OCI-LY1 (cell line): ENCODE data around the gene TECTA.

Source experiments
- H2AFZ ChIP-seq: fragments of 200-600 bp; sonication (generic), shearing (Covaris generic); 2 replicates; pipeline ENCODE4 v1.6.0; 2014; ENCODE audit warnings: antibody characterized with exemption, mild to moderate bottlenecking, low read length
- H3F3A ChIP-seq: fragments of 200-600 bp; sonication (generic), shearing (Covaris generic); 2 replicates; pipeline ENCODE4 v1.6.0; 2014; ENCODE audit warnings: mild to moderate bottlenecking, antibody characterized with exemption, low read length, moderate library complexity; ENCODE audit not compliant: insufficient read depth
- H3K27ac ChIP-seq: fragments of 200-600 bp; sonication (generic); 2 replicates; pipeline ENCODE4 v1.5.1; 2014; ENCODE audit warnings: low read length, mixed run types, mild to moderate bottlenecking, low read depth; ENCODE audit not compliant: poor library complexity, severe bottlenecking
- H3K27me3 ChIP-seq: fragments of 200-600 bp; sonication (generic); 2 replicates; pipeline ENCODE4 v1.6.0; 2014; ENCODE audit warnings: antibody characterized with exemption, mild to moderate bottlenecking, low read length, moderate library complexity; ENCODE audit not compliant: insufficient read depth
- H3K36me3 ChIP-seq: fragments of 200-600 bp; sonication (generic); 2 replicates; pipeline ENCODE4 v1.6.1; 2014; ENCODE audit warnings: mild to moderate bottlenecking, antibody characterized with exemption, low read length, moderate library complexity, mixed read lengths; ENCODE audit not compliant: insufficient read depth
- H3K4me1 ChIP-seq: fragments of 200-600 bp; sonication (generic); 2 replicates; pipeline ENCODE4 v1.5.1; 2014; ENCODE audit warnings: mild to moderate bottlenecking, low read length, moderate library complexity; ENCODE audit not compliant: insufficient read depth, severe bottlenecking
- H3K4me2 ChIP-seq: fragments of 200-600 bp; sonication (generic), shearing (Covaris generic); 2 replicates; pipeline ENCODE4 v1.6.1; 2014; ENCODE audit warnings: low read length
- H3K4me3 ChIP-seq: fragments of 200-600 bp; sonication (generic); 2 replicates; pipeline ENCODE4 v1.5.1; 2014; ENCODE audit warnings: low read length, low read depth, mild to moderate bottlenecking, mixed read lengths; ENCODE audit not compliant: poor library complexity, severe bottlenecking
- H3K79me2 ChIP-seq: fragments of 200-600 bp; shearing (Covaris generic); 2 replicates; pipeline ENCODE4 v1.6.1; 2016; ENCODE audit warnings: mixed run types, low read length, mixed read lengths; ENCODE audit not compliant: insufficient read depth
- H3K9ac ChIP-seq: fragments of 200-600 bp; sonication (generic), shearing (Covaris generic); 2 replicates; pipeline ENCODE4 v1.6.1; 2014; ENCODE audit warnings: mild to moderate bottlenecking, low read length, mixed read lengths
- H3K9me2 ChIP-seq: fragments of 200-600 bp; sonication (generic), shearing (Covaris generic); 2 replicates; pipeline ENCODE4 v1.6.1; 2014; ENCODE audit warnings: low read depth, mild to moderate bottlenecking, low read length, mixed read lengths
- H3K9me3 ChIP-seq: fragments of 200-600 bp; shearing (Covaris generic); 2 replicates; pipeline ENCODE4 v1.6.1; 2014; ENCODE audit warnings: low read length, mixed read lengths
- H4K20me1 ChIP-seq: fragments of 200-600 bp; sonication (generic), shearing (Covaris generic); 2 replicates; pipeline ENCODE4 v1.6.0; 2016; ENCODE audit warnings: mild to moderate bottlenecking, low read length; ENCODE audit not compliant: insufficient read depth
- CTCF ChIP-seq: fragments of 200-600 bp; sonication (generic), shearing (Covaris generic); IDR thresholded peaks from 2 replicates; pipeline ENCODE4 v1.5.1; 2017; ENCODE audit warnings: mild to moderate bottlenecking, antibody characterized with exemption, low read length, moderate library complexity, mixed read lengths
- EZH2 ChIP-seq: fragments of 200-600 bp; sonication (generic), shearing (Covaris generic); IDR thresholded peaks from 2 replicates; pipeline ENCODE4 v1.8.0; 2017; ENCODE audit warnings: borderline replicate concordance, mixed run types, mild to moderate bottlenecking, antibody characterized with exemption, low read length, moderate library complexity, mixed read lengths

The TECTA gene

GRCh38 chr11:121105481-121106195 is 4.6 kb downstream of the TECTA start:
- Histone ChIP-seq H3K9me3 (no peaks in the 10 kb centered on the region), H3K9ac (no peak overlapping the region), H3K9me2 (no peaks in the 10 kb centered on the region), H3K4me2 (no peak overlapping the region), H3K4me1 (no peaks in the 10 kb centered on the region), H3F3A (no peaks in the 10 kb centered on the region), H4K20me1 (no peaks in the 10 kb centered on the region), H3K27me3 (peaks cover 3% of the 10 kb centered on the region; the same call in 1 of the 2 replicates), H3K79me2 (no peaks in the 10 kb centered on the region), H3K4me3 (no peak overlapping the region), H2AFZ (no peak overlapping the region), H3K36me3 (no peaks in the 10 kb centered on the region), H3K27ac (no peak overlapping the region)
- TF ChIP-seq CTCF (peak; percentile 13; the same call in 1 of the 2 replicates), EZH2 (no peak)

GRCh38 chr11:121106812-121107211 is 5.8 kb downstream of the TECTA start:
- no peak overlapping the region for H3K27ac ChIP-seq
- no peak overlapping the region for H2AFZ ChIP-seq
- no peaks in the 10 kb centered on the region for H3K36me3 ChIP-seq
- no peak overlapping the region for H3K4me3 ChIP-seq
- H3K4me2 ChIP-seq, result no peak overlapping the region
- H3K4me1 ChIP-seq, result no peaks in the 10 kb centered on the region
- H3K9ac ChIP-seq, result no peak overlapping the region
- H4K20me1 ChIP-seq, result no peaks in the 10 kb centered on the region
- no peaks in the 10 kb centered on the region for H3K9me3 ChIP-seq
- TF ChIP-seq EZH2, result no peak
- TF ChIP-seq CTCF, result no peak
- no peaks in the 10 kb centered on the region for H3K79me2 ChIP-seq
- no peaks in the 10 kb centered on the region for H3K9me2 ChIP-seq
- H3K27me3 ChIP-seq, result peaks cover 3% of the 10 kb centered on the region; the same call in 1 of the 2 replicates
- no peaks in the 10 kb centered on the region for H3F3A ChIP-seq

GRCh38 chr11:121108413-121108812 is 7.4 kb downstream of the TECTA start:
- H3K9me3 ChIP-seq, result no peaks in the 10 kb centered on the region
- TF ChIP-seq CTCF, result no peak
- no peak for TF ChIP-seq EZH2
- H3K9ac ChIP-seq, result no peak overlapping the region
- H3K27me3 ChIP-seq, result peaks cover 3% of the 10 kb centered on the region; the same call in 1 of the 2 replicates
- no peak overlapping the region for H3K27ac ChIP-seq
- H4K20me1 ChIP-seq, result no peaks in the 10 kb centered on the region
- no peaks in the 10 kb centered on the region for H3F3A ChIP-seq
- no peaks in the 10 kb centered on the region for H3K4me1 ChIP-seq
- no peaks in the 10 kb centered on the region for H3K79me2 ChIP-seq
- no peaks in the 10 kb centered on the region for H3K36me3 ChIP-seq
- H3K4me2 ChIP-seq, result no peak overlapping the region
- no peak overlapping the region for H2AFZ ChIP-seq
- no peaks in the 10 kb centered on the region for H3K9me2 ChIP-seq
- no peak overlapping the region for H3K4me3 ChIP-seq
